Mesenchymal stem cell (in vitro differentiated cells and primary cell): ENCODE results near the gene MAP3K7.

Source experiments
- DNase-seq: peaks from one replicate; pipeline ENCODE4 v3.0.0-alpha.2; 2013
- H2AFZ ChIP-seq: one replicate; pipeline ENCODE4 v1.6.1; 2013; ENCODE audit warnings: low read depth, mild to moderate bottlenecking, control low read depth, inconsistent platforms, low read length, moderate library complexity
- H2AK5ac ChIP-seq: 2 replicates; pipeline ENCODE4 v1.6.1; 2013; ENCODE audit warnings: low read length, moderate library complexity, mild to moderate bottlenecking, inconsistent platforms; ENCODE audit not compliant: severe bottlenecking
- H2BK120ac ChIP-seq: one replicate; pipeline ENCODE4 v1.6.1; 2013; ENCODE audit warnings: low read depth, mild to moderate bottlenecking, inconsistent platforms, low read length, moderate library complexity
- H2BK12ac ChIP-seq, 2 experiments: one replicate each; pipeline ENCODE4 v1.6.1; 2013; ENCODE audit warnings: inconsistent platforms in 2 of 2, low read length in 2 of 2, mild to moderate bottlenecking in 2 of 2, moderate library complexity in 2 of 2, control low read depth in 1 of 2
- H2BK15ac ChIP-seq: one replicate; pipeline ENCODE4 v1.6.1; 2013; ENCODE audit warnings: mild to moderate bottlenecking, low read depth, inconsistent platforms; ENCODE audit not compliant: poor library complexity, severe bottlenecking
- H2BK5ac ChIP-seq: 2 replicates; pipeline ENCODE4 v1.6.1; 2013; ENCODE audit warnings: low read depth, mild to moderate bottlenecking, low read length, control low read depth, inconsistent platforms; ENCODE audit not compliant: poor library complexity, severe bottlenecking
- H3K14ac ChIP-seq, 2 experiments: one replicate each; pipeline ENCODE4 v1.6.1; 2013; ENCODE audit warnings: inconsistent platforms in 2 of 2, low read length in 2 of 2, control low read depth in 1 of 2, mild to moderate bottlenecking in 1 of 2, moderate library complexity in 1 of 2
- H3K18ac ChIP-seq, 2 experiments: one replicate each; pipeline ENCODE4 v1.6.1; 2013; ENCODE audit warnings: inconsistent platforms in 2 of 2, low read length in 2 of 2, control low read depth in 1 of 2, low read depth in 1 of 2, mild to moderate bottlenecking in 1 of 2
- H3K23ac ChIP-seq, 2 experiments: one replicate each; pipeline ENCODE4 v1.6.1; 2013; ENCODE audit warnings: inconsistent platforms in 2 of 2, low read length in 2 of 2, mild to moderate bottlenecking in 2 of 2, moderate library complexity in 2 of 2, control low read depth in 1 of 2
- H3K27ac ChIP-seq: 2 replicates; pipeline ENCODE4 v1.5.1; 2013; ENCODE audit warnings: mild to moderate bottlenecking, moderate library complexity, low read length, control low read depth, inconsistent platforms; ENCODE audit not compliant: poor library complexity, severe bottlenecking
- H3K27me3 ChIP-seq, 2 experiments: 2 replicates each; pipeline versions ENCODE4 v1.6.1 to v1.7.0; 2013; ENCODE audit warnings: low read length in 2 of 2, mild to moderate bottlenecking in 2 of 2, moderate library complexity in 2 of 2, control low read depth in 1 of 2, inconsistent platforms in 1 of 2; ENCODE audit not compliant: control insufficient read depth in 1 of 2, insufficient read depth in 1 of 2
- H3K36me3 ChIP-seq, 2 experiments: 2 replicates each; pipeline versions ENCODE4 v1.6.1 to v1.7.0; 2013; ENCODE audit warnings: low read length in 2 of 2, control low read depth in 1 of 2, inconsistent platforms in 1 of 2, low read depth in 1 of 2, mild to moderate bottlenecking in 1 of 2; ENCODE audit not compliant: insufficient read depth in 2 of 2, control insufficient read depth in 1 of 2
- H3K4ac ChIP-seq, 2 experiments: one replicate each; pipeline ENCODE4 v1.6.1; 2013; ENCODE audit warnings: inconsistent platforms in 2 of 2, low read length in 2 of 2, mild to moderate bottlenecking in 2 of 2, moderate library complexity in 2 of 2, control low read depth in 1 of 2, low read depth in 1 of 2
- H3K4me1 ChIP-seq: 2 replicates; pipeline ENCODE4 v1.6.1; 2013; ENCODE audit warnings: low read depth, low read length, control low read depth; ENCODE audit not compliant: control insufficient read depth, insufficient read depth
- H3K4me2 ChIP-seq: 2 replicates; pipeline ENCODE4 v1.6.1; 2013; ENCODE audit warnings: low read length, mild to moderate bottlenecking, inconsistent platforms; ENCODE audit not compliant: poor library complexity, severe bottlenecking
- H3K4me3 ChIP-seq, 2 experiments: 2 replicates each; pipeline versions ENCODE4 v1.5.1 to v1.7.0; 2013; ENCODE audit warnings: low read length in 2 of 2, mild to moderate bottlenecking in 2 of 2, control low read depth in 1 of 2, low read depth in 1 of 2; ENCODE audit not compliant: insufficient read depth in 1 of 2
- H3K79me1 ChIP-seq: replicated peaks from 2 replicates; pipeline ENCODE4 v1.6.1; 2013; ENCODE audit warnings: mild to moderate bottlenecking, control low read depth, low read length, inconsistent platforms; ENCODE audit not compliant: poor library complexity, severe bottlenecking
- H3K9ac ChIP-seq: 2 replicates; pipeline ENCODE4 v1.7.0; 2013; ENCODE audit warnings: mild to moderate bottlenecking, low read length, moderate library complexity
- H3K9me3 ChIP-seq: 2 replicates; pipeline ENCODE4 v1.7.0; 2013; ENCODE audit warnings: mild to moderate bottlenecking, low read length; ENCODE audit not compliant: control insufficient read depth
- H4K8ac ChIP-seq: one replicate; pipeline ENCODE4 v1.6.1; 2013; ENCODE audit warnings: inconsistent platforms, mild to moderate bottlenecking, low read length, moderate library complexity
- H4K91ac ChIP-seq: one replicate; pipeline ENCODE4 v1.6.1; 2013; ENCODE audit warnings: mild to moderate bottlenecking, low read length, inconsistent platforms
- WGBS: methylation state at CpG from one replicate; pipeline ENCODE4 v1.1.7; 2013; ENCODE audit warnings: mixed read lengths; 5-methylcytosine and 5-hydroxymethylcytosine counted together

The MAP3K7 gene

DNA sequence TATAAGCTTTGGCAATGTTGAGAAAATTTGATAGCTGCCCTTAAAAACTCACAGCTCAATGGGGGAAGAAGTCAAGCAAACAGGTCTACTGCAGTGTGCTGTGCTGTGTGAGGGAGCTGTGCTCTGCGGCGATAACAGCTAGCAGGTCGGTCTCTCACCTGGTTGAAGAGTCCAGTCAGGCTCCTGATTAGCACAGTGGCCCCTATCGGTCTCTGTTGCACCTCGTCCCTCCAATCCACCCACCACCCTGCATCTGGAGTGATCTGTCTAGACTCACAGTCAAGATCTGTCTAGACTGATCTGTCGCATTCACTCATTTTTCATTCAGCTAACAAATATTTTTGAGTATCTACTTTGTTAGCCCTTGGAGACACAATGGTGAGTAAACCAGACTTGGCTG, 94.1 kb downstream of the MAP3K7 start:
- no peak overlapping the region for H3K23ac ChIP-seq
- H4K8ac ChIP-seq = no peak overlapping the region
- no peak overlapping the region for H2BK15ac ChIP-seq
- H3K4me1 ChIP-seq = peaks cover 2% of the 10 kb centered on the region
- no peak overlapping the region for H4K91ac ChIP-seq
- no peak for DNase-seq
- no peak overlapping the region for H2BK12ac ChIP-seq
- no peak overlapping the region for H3K14ac ChIP-seq
- H3K36me3 ChIP-seq = no peaks in the 10 kb centered on the region
- no peaks in the 10 kb centered on the region for H3K9me3 ChIP-seq
- H2BK5ac ChIP-seq = no peak overlapping the region
- H3K4ac ChIP-seq = no peak overlapping the region
- no peak overlapping the region for H2AK5ac ChIP-seq
- no peak overlapping the region for H3K9ac ChIP-seq
- H3K4me3 ChIP-seq = no peak overlapping the region
- no peak overlapping the region for H3K18ac ChIP-seq
- no peak overlapping the region for H3K27ac ChIP-seq
- H3K4me2 ChIP-seq = no peak overlapping the region
- no peak overlapping the region for H2BK120ac ChIP-seq
- no peak overlapping the region for H2AFZ ChIP-seq
- 93% methylated on average over 5 of the region's 6 CpGs for WGBS
- peaks cover 0 to 1% of the 10 kb centered on the region in 2 experiments for H3K27me3 ChIP-seq
- H3K79me1 ChIP-seq = no peaks in the 10 kb centered on the region

DNA sequence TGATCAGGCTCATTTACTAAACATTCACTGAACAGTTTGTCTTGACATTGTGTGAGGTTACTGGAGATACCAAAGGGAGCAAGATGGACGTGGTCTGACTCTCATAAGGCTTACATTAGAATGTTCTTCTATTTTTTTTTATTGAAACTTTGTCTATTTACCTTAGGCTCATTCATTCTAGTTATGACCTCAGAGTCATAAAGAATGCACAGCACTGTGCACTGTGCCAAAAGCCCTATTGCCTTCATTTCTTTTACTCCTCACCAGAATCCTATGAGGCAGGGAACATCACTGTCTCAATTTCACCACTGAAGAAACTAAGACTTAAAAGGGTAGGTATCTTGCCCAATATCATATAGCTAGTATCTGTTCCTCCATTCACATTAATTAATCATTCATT, 94.5 kb downstream of the MAP3K7 start:
- no peaks in the 10 kb centered on the region for H3K9me3 ChIP-seq
- no peak overlapping the region for H2AFZ ChIP-seq
- no peak overlapping the region for H4K8ac ChIP-seq
- H2BK120ac ChIP-seq = no peak overlapping the region
- no peak overlapping the region for H3K4me2 ChIP-seq
- no CpG with 5 or more reads among the region's 1 CpG for WGBS
- H3K18ac ChIP-seq = no peak overlapping the region
- H3K23ac ChIP-seq = no peak overlapping the region
- H3K27ac ChIP-seq = no peak overlapping the region
- no peak overlapping the region for H3K4me3 ChIP-seq
- no peaks in the 10 kb centered on the region for H3K79me1 ChIP-seq
- no peak overlapping the region for H2BK12ac ChIP-seq
- no peak for DNase-seq
- H3K4ac ChIP-seq = no peak overlapping the region
- no peak overlapping the region for H3K14ac ChIP-seq
- H3K36me3 ChIP-seq = no peaks in the 10 kb centered on the region
- no peak overlapping the region for H3K9ac ChIP-seq
- H3K27me3 ChIP-seq = peaks cover 0 to 5% of the 10 kb centered on the region in 2 experiments
- no peak overlapping the region for H2BK5ac ChIP-seq
- H2AK5ac ChIP-seq = no peak overlapping the region
- no peak overlapping the region for H2BK15ac ChIP-seq
- H4K91ac ChIP-seq = no peak overlapping the region
- H3K4me1 ChIP-seq = peaks cover 2% of the 10 kb centered on the region

DNA sequence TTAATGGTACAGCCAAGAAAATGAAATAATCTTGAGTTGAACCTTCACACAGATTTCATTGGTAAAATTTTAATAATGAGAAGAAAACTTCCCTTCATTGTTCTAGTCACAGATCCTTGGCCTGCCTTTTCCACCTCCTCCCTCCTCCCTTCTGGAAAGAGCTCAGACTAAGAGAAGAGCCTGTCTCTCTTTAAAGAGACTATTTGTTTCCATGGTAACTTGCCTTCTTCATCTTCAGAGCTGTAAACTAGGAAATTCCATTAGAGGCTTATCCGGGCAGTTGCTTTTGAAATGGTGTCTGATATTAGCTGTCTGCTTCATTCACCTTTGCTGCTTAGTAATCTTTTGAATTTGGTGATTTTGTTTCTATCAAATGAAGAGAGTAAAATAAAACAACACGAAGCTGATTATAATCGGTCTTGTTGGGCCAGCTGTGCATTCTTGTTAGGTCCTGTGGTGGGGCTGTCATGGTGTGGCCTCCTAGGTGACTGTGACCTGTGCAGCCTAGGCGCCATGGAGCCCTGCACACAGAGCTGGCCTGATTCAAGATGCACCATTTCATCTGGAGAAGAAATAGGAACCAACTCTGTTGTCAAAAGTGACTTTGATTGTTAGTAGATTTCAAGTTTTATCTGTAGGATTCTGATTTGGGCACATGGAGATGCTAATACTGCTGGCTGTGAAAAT, 96.7 kb downstream of the MAP3K7 start:
- H3K9ac ChIP-seq = no peak overlapping the region
- no peaks in the 10 kb centered on the region for H3K9me3 ChIP-seq
- H3K4me1 ChIP-seq = no peaks in the 10 kb centered on the region
- peak; percentile 38 for DNase-seq
- H2BK15ac ChIP-seq = no peak overlapping the region
- H2AK5ac ChIP-seq = no peak overlapping the region
- 64% methylated on average over 4 of the region's 4 CpGs for WGBS
- no peak overlapping the region for H3K18ac ChIP-seq
- H3K4ac ChIP-seq = no peak overlapping the region
- H3K27me3 ChIP-seq = peaks cover 0 to 5% of the 10 kb centered on the region in 2 experiments
- H3K23ac ChIP-seq = no peak overlapping the region
- H2BK120ac ChIP-seq = no peak overlapping the region
- H3K79me1 ChIP-seq = no peaks in the 10 kb centered on the region
- H3K27ac ChIP-seq = no peak overlapping the region
- no peak overlapping the region for H2BK5ac ChIP-seq
- H3K4me2 ChIP-seq = no peak overlapping the region
- no peak overlapping the region for H2AFZ ChIP-seq
- H3K14ac ChIP-seq = no peak overlapping the region
- H4K8ac ChIP-seq = no peak overlapping the region
- no peaks in the 10 kb centered on the region for H3K36me3 ChIP-seq
- no peak overlapping the region for H4K91ac ChIP-seq
- no peak overlapping the region for H3K4me3 ChIP-seq
- H2BK12ac ChIP-seq = no peak overlapping the region

DNA sequence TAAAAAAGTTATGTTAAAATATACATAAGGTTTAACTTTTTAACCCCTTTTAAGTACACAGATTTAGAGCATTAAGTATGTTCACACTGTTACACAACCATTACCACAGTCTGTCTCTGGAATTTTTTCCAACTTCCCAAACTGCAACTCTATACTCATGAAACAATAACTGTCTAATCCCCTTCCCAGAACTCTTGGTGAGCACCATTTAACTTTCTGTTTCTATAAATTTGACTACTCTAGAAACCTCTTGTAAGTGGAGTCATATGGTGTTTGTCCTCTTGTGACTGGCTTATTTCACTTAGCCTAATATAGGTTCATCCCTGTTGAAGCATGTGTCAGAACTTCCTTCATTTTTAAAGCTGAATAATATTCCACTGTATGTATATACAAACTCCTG, 98.1 kb downstream of the MAP3K7 start:
- Histone ChIP-seq H4K91ac (no peak overlapping the region), H2BK5ac (no peak overlapping the region), H3K4me1 (no peaks in the 10 kb centered on the region), H2AFZ (no peak overlapping the region), H3K36me3 (no peaks in the 10 kb centered on the region), H3K18ac (no peak overlapping the region), H3K14ac (no peak overlapping the region), H3K23ac (no peak overlapping the region), H2BK12ac (no peak overlapping the region), H2AK5ac (no peak overlapping the region), H2BK15ac (no peak overlapping the region), H3K9ac (no peak overlapping the region), H3K4ac (no peak overlapping the region), H4K8ac (no peak overlapping the region), H2BK120ac (no peak overlapping the region), H3K4me2 (no peak overlapping the region), H3K4me3 (no peak overlapping the region), H3K27ac (no peak overlapping the region), H3K79me1 (no peaks in the 10 kb centered on the region), H3K9me3 (no peaks in the 10 kb centered on the region), H3K27me3 (peaks cover 0 to 5% of the 10 kb centered on the region in 2 experiments)
- DNase-seq = peak; percentile 12
